Forelimb muscle (tissue), 1 donor: ENCODE results near the gene NDEL1. TPM values are rescaled to one million over a fixed set of nuclear protein-coding genes. Genes with fewer than 3 reads are reported as not detected.

Source experiments
- DNase-seq: peaks from one replicate; pipeline ENCODE4 v3.0.0-alpha.2; 2013; ENCODE audit warnings: low read depth
- polyA plus RNA-seq: library from polyadenylated mRNA; unstranded; fragments of 120-200 nt; gene quantifications from one replicate; pipeline ENCODE4 v1.2.1, GENCODE V29; 2013; ENCODE audit not compliant: insufficient read length

The NDEL1 gene
- polyA plus RNA-seq, 1 donor = 46.5 TPM

GRCh38 chr17:8477715-8478441, 42.2 kb downstream of the NDEL1 start:
- DNase-seq = no peak

DNA sequence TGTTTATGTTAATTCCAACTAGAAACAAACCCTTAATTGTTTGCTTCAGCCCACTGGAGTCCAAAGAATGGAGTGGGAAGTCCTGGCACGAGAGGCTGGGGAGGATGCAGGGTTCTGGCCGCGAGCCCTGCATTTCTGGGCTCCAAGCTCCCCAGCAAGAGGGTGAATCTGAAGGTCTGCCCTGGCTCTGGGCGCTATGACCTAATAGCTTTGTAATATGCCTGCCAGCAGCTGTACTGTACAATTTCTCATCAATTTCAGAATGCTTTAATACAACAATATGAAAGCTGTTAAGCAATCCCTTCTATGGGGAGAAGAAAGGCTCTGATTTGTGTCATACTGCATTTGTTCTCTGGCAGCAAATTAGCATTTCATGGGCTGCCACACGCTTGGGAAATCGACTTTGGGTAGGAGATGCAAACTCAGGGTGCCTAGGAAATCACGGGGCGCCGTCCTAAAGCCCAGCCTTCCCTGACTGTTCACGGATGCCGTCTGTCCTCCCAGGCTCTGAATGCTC, 43.8 kb downstream of the NDEL1 start:
- DNase-seq = no peak

- DNase-seq = no peak
Observed at GRCh38 chr17:8480011-8480976, 44.6 kb downstream of the NDEL1 start.

GRCh38 chr17:8481089-8481488, 45.4 kb downstream of the NDEL1 start:
- no peak for DNase-seq

DNA sequence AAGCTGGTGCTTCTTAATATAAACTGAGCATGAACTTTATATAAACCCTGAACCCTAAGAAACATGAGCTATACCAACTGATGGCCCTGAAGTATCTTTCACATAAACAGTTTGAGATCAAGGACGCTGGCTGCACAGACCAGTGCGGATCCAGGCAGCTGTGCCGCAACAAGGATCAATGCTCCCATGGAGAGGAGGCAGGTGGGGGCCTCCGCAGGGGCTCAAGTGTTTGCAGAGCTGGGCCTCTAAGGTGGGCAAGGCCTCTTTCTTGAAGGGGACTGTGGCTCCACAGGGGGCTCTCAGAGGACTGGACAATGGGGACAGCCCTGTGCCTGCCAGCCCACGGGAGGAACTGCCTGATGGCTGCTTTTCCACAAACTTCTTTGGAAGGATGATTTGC, 46.0 kb downstream of the NDEL1 start:
- no peak for DNase-seq

DNA sequence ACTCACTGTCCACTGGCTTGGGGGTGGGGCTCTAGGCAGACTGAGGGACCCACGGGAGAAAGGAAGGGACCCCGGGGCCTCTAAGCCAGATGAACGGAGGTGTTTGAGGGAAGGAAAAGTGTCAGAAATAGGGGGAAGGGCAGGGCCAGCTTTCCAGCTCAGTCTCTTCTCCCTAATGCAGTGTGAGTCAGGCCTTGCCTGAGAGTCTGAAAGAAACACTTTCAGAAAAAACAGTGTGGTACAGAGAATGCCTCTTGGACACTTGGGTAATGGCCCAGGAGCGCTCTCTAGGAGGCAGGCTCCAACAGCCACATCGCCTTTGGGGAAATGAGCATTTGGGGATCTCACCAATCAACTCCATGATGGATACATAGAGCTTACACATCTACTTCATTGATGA, 46.9 kb downstream of the NDEL1 start:
- DNase-seq = no peak

DNA sequence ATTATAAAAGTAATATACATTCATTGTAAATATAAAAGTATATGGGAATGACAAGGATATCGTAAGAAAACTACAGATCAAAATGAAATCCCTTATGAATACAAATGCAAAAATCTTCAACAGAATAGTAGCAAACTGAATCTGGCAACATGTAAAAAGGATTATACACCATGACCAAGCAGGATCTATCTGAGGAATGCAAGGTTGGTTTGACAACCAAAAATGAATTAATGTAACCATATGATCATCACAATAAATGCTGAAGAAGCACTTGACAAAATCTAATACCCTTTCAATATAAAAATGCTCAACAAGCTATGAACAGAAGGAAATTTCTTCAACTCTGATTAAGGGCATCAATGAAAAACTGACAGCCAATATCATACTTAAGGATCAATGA, 48.8 kb downstream of the NDEL1 start:
- DNase-seq = no peak

DNA sequence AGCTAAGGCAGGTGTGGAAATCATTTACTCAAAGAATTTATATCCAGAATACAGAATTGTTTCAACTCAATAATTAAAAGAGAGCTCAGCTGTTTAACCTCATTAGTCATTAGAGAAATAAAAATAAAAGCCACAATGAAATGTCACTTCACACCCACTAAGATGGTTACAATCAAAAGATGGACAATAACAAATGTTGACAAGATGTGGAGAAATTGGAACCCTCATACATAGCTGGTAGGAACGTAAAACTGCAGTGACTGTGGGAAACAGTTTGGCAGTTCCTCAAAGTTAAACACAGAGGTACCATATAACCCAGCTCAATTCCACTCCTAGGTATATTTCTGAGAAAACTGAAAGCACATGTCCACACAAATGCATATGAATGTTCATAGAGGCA, 49.8 kb downstream of the NDEL1 start:
- no peak for DNase-seq

DNA sequence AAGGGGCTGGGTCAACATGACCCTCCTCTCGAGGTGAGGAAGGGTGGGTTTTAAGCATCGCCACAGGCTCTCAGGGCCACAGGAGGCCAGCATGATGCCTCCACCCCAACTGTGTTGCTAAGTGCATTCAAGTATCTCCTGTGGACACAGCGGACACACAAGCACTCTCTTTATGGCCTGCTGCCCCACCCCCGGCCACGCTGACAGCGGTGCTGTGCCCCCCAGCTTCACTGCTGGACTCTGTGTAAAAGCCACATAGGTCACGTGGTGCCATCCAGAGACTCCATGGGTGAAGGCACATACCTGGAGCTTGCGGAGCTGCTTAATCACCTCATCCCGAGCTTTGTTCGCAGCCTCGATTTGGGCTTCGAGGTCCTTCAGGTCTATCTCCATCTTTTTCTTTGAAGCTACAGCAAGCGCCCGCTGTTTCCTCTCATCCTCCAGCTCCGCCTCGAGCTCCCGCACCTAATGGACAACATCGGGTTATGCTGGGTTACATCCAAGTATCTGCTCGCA, 51.5 kb downstream of the NDEL1 start:
- no peak for DNase-seq

- DNase-seq = no peak
Observed at GRCh38 chr17:8487743-8488142, 52.1 kb downstream of the NDEL1 start.

DNA sequence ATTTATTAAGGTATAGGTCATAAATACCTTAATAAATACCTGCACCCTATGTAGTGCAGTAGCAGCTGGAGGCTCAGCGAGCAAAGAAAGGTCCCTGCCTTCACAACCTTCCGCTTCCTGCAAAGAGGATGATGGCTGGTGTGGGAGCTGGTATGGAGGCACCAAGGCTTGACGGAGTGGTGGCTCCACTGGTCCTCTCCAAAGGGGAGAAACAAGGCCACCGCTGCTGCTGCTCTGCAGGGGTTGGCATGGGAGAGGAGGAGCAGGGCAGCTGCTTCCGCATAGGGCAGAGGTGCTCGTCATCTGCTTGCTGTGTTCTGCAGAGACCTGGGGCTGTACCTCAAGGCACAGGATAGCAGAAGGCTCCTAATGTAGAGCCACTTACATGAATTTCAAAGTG, 52.8 kb downstream of the NDEL1 start:
- DNase-seq = no peak

GRCh38 chr17:8488901-8489300, 53.2 kb downstream of the NDEL1 start:
- DNase-seq = no peak

DNA sequence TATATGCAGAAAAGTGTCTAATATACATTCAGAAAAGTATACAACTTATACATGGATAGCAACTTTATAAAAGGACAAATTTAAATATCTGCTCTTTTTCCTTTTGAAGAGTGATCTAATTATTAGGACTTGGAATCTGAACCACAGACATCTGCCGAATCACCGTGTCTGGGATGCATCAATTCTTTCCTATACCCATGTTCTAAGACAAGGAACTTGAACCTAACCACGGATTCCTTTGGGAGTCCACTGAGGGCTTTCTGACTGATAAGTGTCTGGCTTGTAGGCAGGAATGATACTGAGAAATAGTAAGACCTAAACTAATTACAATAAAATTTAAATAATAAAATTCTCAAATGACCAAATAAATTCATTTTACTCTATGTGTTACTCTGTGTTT, 54.2 kb downstream of the NDEL1 start:
- no peak for DNase-seq

DNA sequence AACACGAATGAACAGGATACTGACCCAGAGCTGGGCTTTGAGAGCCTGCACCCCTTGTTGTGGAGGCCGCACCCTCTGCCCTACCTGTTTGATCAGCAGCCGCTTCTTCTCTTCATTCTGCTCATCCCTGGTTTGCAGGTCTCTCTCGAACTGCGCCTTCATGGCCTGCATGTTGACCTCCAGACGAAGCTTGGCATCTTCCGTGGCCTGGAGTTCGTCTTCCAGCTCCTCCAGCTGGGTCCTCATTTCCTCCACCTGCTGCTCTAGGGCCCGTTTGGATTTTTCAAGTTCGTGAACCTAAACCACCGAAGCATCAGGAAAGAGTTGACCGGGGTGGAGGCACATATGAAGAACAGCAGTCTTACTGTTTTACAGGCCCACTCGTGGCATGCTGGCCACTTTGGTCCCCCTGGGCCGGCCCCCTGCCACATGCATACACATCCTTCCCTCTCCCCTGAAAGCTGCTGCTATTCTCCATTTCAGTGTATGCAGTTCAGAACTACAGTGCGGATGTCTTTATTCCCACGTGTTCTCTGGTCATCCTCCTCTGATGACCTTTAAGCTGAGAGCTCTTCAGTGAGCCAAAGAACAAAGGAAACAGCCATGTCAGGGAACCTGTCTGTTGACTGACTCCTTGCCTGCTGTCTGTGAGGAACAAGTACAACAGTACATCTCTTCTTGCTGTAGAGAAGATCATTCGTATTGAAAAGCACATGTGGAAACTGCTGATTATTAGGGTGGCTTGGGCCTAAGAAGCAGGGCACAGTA, 54.8 kb downstream of the NDEL1 start:
- no peak for DNase-seq

DNA sequence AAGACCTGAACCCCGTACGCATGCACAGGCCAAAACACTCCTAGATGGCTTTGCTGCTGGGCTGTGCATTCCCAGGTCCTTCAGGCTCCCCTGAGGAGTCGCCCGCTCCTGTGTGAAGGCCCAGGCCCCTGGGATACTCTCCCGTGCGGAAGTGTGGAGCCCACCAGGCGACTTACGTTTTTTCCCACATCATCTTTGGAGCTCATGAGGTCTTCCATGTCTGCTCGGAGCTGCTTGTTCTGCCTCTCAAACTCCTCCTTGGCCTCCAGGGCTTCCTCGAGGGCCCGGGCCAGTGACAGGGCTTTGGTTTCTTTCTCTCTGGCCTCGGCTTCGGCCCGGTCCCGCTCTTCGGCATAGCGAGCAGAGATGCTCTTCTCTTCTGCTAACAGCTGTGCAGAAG, 56.4 kb downstream of the NDEL1 start:
- no peak for DNase-seq

DNA sequence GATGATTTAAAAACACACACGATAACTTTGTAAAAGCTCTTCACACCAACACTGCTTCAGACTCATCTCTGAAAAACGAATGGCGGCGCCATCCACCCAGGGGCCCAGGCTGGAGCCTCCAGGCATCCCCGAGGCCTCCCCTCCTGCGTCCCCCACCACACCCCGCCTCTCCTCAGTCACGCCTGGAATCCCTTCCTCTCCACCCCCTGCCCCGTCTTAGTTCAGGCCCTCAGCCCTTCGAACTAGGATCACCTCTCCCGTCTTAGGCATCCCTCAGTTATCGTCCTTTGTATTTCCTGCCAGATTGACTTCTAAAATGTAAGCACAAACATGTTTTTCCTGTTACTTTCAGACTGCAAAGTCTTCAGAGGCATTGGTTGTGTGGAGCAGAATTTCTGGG, 58.3 kb downstream of the NDEL1 start:
- DNase-seq = no peak

DNA sequence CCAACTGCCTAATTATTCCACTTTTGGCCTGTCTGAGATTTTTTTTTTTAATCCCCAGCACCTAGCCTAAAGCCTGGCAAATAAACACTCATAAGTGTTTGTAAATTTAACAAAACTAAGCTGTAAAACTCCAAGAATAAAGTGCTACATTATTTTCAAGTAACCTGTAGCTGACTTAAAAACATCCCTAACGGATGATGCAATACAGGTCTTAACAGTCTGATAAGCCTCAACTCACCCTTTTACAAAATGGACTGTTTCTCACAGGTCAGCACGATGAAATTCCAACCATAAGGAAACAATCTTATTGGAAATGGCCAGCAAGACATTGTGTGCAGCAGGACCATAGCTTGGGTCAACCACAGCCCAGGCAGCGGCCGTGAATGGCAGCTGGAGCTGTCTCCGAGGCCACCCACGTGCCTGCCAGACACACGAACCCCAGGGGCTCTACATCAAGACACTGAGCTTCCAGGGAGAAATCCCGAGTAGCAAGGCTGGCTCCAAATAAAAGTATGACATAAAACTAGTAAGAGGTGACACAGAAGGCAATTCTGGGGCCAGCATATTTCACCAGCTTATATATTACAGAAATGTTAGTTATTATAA, 58.9 kb downstream of the NDEL1 start:
- no peak for DNase-seq

DNA sequence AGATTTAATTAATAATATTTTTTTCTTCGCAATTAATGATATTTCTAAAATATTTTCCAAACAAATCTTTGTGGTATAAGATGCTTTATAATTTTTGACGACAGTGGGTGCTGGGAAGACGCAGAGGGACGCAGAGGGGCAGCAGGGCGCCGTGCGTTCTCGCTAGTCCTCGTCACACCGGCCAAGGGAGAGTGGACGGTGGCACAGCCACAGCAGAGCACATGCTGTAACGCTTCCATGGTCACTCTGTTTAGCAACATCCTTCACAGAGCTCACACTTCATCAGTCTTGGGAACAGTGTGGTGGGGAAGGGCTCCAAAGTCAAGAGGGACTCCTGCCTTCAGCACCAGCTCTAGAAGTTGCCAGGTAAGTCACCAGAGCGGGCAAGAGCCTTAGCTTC, 60.4 kb downstream of the NDEL1 start:
- DNase-seq = no peak

- no peak for DNase-seq
Observed at GRCh38 chr17:8499171-8499570, 63.5 kb downstream of the NDEL1 start.

DNA sequence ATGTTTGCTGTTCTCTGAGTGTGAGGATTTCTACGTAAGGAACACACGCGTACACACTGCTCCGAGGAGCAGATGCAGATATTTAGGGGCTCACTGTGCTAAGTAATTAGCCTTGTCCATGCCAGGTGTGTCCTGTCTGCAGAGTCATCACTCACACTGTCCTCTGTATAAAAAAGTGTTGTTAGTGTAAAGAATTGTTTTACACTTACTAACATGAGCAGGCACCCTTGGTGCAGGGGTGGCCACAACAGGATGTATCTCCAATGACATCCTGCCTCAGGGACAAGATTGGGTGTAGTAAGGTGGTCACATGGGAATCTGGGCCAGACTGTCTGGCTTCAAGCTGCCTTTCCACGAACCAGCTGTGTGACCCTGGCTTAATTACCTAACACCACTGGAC, 63.9 kb downstream of the NDEL1 start:
- DNase-seq = no peak

GRCh38 chr17:8500609-8501008, 64.9 kb downstream of the NDEL1 start:
- DNase-seq = no peak
